ENCODE data around the gene NKD2. TPM values are rescaled to one million over a fixed set of nuclear protein-coding genes. Genes with fewer than 3 reads are reported as not detected.

The NKD2 gene
- total and polyA plus RNA-seq, 2 experiments from 2014 or later, result not detected

GRCh38 chr5:1042626-1043025 lies 34.0 kb downstream of the NKD2 start:
- WGBS, 2 experiments (ENCODE audit: low coverage in 1 of 2, low lambda C conversion rate in 2 of 2, missing lambda C conversion rate in 2 of 2), result 68 to 78% methylated on average over 5 to 7 of the region's 7 CpGs
- DNase-seq, result no peak
- H3F3A ChIP-seq (ENCODE audit: insufficient read depth), result no peaks in the 10 kb centered on the region
- H3K9me2 ChIP-seq (ENCODE audit: insufficient read depth), result no peaks in the 10 kb centered on the region
- in situ Hi-C loops (cut with MboI), result no loop called here
- no peaks in the 10 kb centered on the region for H3K4me1 ChIP-seq (ENCODE audit: insufficient read depth)
- H3K36me3 ChIP-seq (ENCODE audit: low read depth), result no peaks in the 10 kb centered on the region
- no peak overlapping the region for H3K4me2 ChIP-seq (ENCODE audit: unreplicated experiment)
- TF ChIP-seq EZH2 (IDR thresholded peaks at IDR 0.05; ENCODE audit: insufficient read depth, poor library complexity, severe bottlenecking), result no peak
- no peaks in the 10 kb centered on the region for H4K20me1 ChIP-seq (ENCODE audit: insufficient read depth)
- H3K27me3 ChIP-seq (replicated peaks; ENCODE audit: insufficient read depth), result no peaks in the 10 kb centered on the region
- H3K79me2 ChIP-seq (ENCODE audit: insufficient read depth), result no peaks in the 10 kb centered on the region
- H2AFZ ChIP-seq, result no peak overlapping the region
- H3K4me3 ChIP-seq, result no peak overlapping the region
- H3K9ac ChIP-seq, result no peak overlapping the region
- H3K27ac ChIP-seq, result no peak overlapping the region
- no peaks in the 10 kb centered on the region for H3K9me3 ChIP-seq (ENCODE audit: low read depth)

- Histone ChIP-seq H3K36me3 (ENCODE audit: low read depth) (no peaks in the 10 kb centered on the region), H2AFZ (no peak overlapping the region), H3K4me3 (no peak overlapping the region), H3K9ac (no peak overlapping the region), H3K4me1 (ENCODE audit: insufficient read depth) (no peaks in the 10 kb centered on the region), H4K20me1 (ENCODE audit: insufficient read depth) (no peaks in the 10 kb centered on the region), H3K79me2 (ENCODE audit: insufficient read depth) (no peaks in the 10 kb centered on the region), H3K9me3 (ENCODE audit: low read depth) (no peaks in the 10 kb centered on the region), H3K4me2 (ENCODE audit: unreplicated experiment) (no peak overlapping the region), H3K27me3 (replicated peaks; ENCODE audit: insufficient read depth) (no peaks in the 10 kb centered on the region), H3F3A (ENCODE audit: insufficient read depth) (no peaks in the 10 kb centered on the region), H3K9me2 (ENCODE audit: insufficient read depth) (no peaks in the 10 kb centered on the region), H3K27ac (no peak overlapping the region)
- in situ Hi-C loops (cut with MboI), result no loop called here
- no peak for DNase-seq
- no peak for TF ChIP-seq EZH2 (IDR thresholded peaks at IDR 0.05; ENCODE audit: insufficient read depth, poor library complexity, severe bottlenecking)
- TF ChIP-seq EZH2phosphoT487 (IDR thresholded peaks at IDR 0.05; ENCODE audit: insufficient read depth, low read depth), result no peak
- WGBS, 2 experiments (ENCODE audit: low coverage in 1 of 2, low lambda C conversion rate in 2 of 2, missing lambda C conversion rate in 2 of 2), result 62 to 75% methylated on average over 7 of the region's 7 CpGs
These were observed 34.7 kb downstream of the NKD2 start for GRCh38 chr5:1043327-1043726.

- WGBS, 2 experiments (ENCODE audit: low coverage in 1 of 2, low lambda C conversion rate in 2 of 2, missing lambda C conversion rate in 2 of 2), result 58 to 68% methylated on average over 3 to 5 of the region's 5 CpGs
- in situ Hi-C loops (cut with MboI), result no loop called here
- no peaks in the 10 kb centered on the region for H3K9me3 ChIP-seq (ENCODE audit: low read depth)
- H2AFZ ChIP-seq, result no peak overlapping the region
- H3K27ac ChIP-seq, result no peak overlapping the region
- H3F3A ChIP-seq (ENCODE audit: insufficient read depth), result no peaks in the 10 kb centered on the region
- H3K9me2 ChIP-seq (ENCODE audit: insufficient read depth), result no peaks in the 10 kb centered on the region
- no peaks in the 10 kb centered on the region for H3K27me3 ChIP-seq (replicated peaks; ENCODE audit: insufficient read depth)
- DNase-seq, result no peak
- no peak for TF ChIP-seq EZH2 (IDR thresholded peaks at IDR 0.05; ENCODE audit: insufficient read depth, poor library complexity, severe bottlenecking)
- no peak for TF ChIP-seq EZH2phosphoT487 (IDR thresholded peaks at IDR 0.05; ENCODE audit: insufficient read depth, low read depth)
- no peaks in the 10 kb centered on the region for H3K4me1 ChIP-seq (ENCODE audit: insufficient read depth)
- H3K79me2 ChIP-seq (ENCODE audit: insufficient read depth), result no peaks in the 10 kb centered on the region
- H4K20me1 ChIP-seq (ENCODE audit: insufficient read depth), result no peaks in the 10 kb centered on the region
- H3K9ac ChIP-seq, result no peak overlapping the region
- H3K4me2 ChIP-seq (ENCODE audit: unreplicated experiment), result no peak overlapping the region
- H3K36me3 ChIP-seq (ENCODE audit: low read depth), result no peaks in the 10 kb centered on the region
- H3K4me3 ChIP-seq, result no peak overlapping the region
These were observed 35.5 kb downstream of the NKD2 start for GRCh38 chr5:1044117-1044516.

DNA sequence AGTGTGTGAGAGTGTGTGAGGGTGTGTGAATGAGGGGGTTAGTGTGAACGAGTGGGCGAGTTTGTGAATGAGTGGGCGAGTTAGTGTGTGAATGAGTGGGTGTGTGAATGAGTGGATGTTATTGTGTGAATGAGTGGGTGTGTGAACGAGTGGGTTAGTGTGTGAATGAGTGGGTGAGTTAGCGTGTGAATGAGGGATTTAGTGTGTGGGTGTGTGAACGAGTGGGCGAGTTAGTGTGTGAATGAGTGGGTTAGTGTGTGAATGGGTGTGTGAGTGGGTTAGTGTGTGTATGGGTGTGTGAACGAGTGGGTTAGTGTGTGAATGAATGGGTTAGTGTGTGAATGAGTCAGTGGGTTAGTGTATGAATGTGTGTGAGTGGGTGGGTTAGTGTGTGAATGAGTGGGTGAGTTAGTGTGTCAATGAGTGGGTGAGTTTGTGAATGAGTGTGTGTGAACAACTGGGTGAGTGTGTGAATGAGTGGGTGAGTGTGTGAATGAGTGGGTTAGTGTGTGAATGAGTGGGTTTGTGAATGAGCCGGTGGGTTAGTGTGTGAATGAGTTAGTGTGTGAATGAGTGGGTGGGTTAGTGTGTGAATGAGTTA lies 37.5 kb downstream of the NKD2 start:
- no peak for DNase-seq
- no peak overlapping the region for H2AFZ ChIP-seq
- H3K27ac ChIP-seq, result no peak overlapping the region
- no peaks in the 10 kb centered on the region for H3F3A ChIP-seq (ENCODE audit: insufficient read depth)
- no peaks in the 10 kb centered on the region for H3K36me3 ChIP-seq (ENCODE audit: low read depth)
- H3K27me3 ChIP-seq (replicated peaks; ENCODE audit: insufficient read depth), result no peaks in the 10 kb centered on the region
- no peaks in the 10 kb centered on the region for H3K4me1 ChIP-seq (ENCODE audit: insufficient read depth)
- 52 to 64% methylated on average over 9 of the region's 9 CpGs for WGBS, 2 experiments (ENCODE audit: low coverage in 1 of 2, low lambda C conversion rate in 2 of 2, missing lambda C conversion rate in 2 of 2)
- no peak overlapping the region for H3K9ac ChIP-seq
- no peaks in the 10 kb centered on the region for H3K9me2 ChIP-seq (ENCODE audit: insufficient read depth)
- in situ Hi-C loops (cut with MboI), result no loop called here
- TF ChIP-seq EZH2 (IDR thresholded peaks at IDR 0.05; ENCODE audit: insufficient read depth, poor library complexity, severe bottlenecking) (no peak), EZH2phosphoT487 (IDR thresholded peaks at IDR 0.05; ENCODE audit: insufficient read depth, low read depth) (no peak)
- no peaks in the 10 kb centered on the region for H4K20me1 ChIP-seq (ENCODE audit: insufficient read depth)
- H3K4me3 ChIP-seq, result no peak overlapping the region
- H3K4me2 ChIP-seq (ENCODE audit: unreplicated experiment), result no peak overlapping the region
- H3K9me3 ChIP-seq (ENCODE audit: low read depth), result no peaks in the 10 kb centered on the region
- no peaks in the 10 kb centered on the region for H3K79me2 ChIP-seq (ENCODE audit: insufficient read depth)
